GM18505 (cell line): Measurements from ENCODE around the gene IL25.

ENCODE experiments used
- ATAC-seq: cut with Tn5 transposase; IDR thresholded peaks from one replicate; pipeline ENCODE4 v1.9.1; 2021; ENCODE audit not compliant: unreplicated experiment
- POLR2A ChIP-seq: IDR thresholded peaks from 4 replicates; pipeline ENCODE4 v1.6.1; 2011; ENCODE audit warnings: borderline replicate concordance; ENCODE audit not compliant: insufficient read depth, insufficient read length; ENCODE audit errors: extremely low read depth

IL25 gene

DNA sequence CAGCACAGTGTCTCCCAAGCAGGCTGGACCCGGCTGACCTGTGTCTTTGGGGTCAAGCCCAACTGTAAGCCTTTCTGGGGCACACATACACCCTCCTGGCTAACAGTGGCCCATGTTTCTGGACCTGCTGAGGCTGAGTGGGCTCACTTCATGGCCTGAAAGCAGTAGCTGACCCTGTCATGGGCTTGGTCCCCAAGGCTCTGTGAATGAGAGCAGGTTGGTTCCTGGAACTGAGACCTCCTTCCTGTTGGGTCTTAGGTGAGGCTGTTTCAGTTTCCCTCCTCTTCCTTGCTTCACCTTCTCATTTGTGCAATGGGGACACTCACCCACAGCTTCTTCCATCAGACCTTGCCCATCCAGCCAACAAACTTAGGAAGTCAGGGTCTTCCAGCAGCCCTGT, 744 bp upstream of the IL25 start:
- no peak for ATAC-seq
- TF ChIP-seq POLR2A = no peak

GRCh38 chr14:23373041-23373440, 432 bp downstream of the IL25 start:
- no peak for TF ChIP-seq POLR2A
- ATAC-seq = no peak

GRCh38 chr14:23375527-23376251, 3.1 kb downstream of the IL25 start:
- no peak for TF ChIP-seq POLR2A
- no peak for ATAC-seq

- ATAC-seq = no peak
- no peak for TF ChIP-seq POLR2A
These were observed 4.0 kb downstream of the IL25 start, which contains the start of gene CMTM5 for GRCh38 chr14:23376482-23377197. Gene CMTM5, plus strand, starts transcription at chr14:23377046. Its CDS starts 206 bp downstream, at chr14:23377252.

GRCh38 chr14:23377198-23377550, 4.6 kb downstream of the IL25 start:
- TF ChIP-seq POLR2A = no peak
- ATAC-seq = no peak

DNA sequence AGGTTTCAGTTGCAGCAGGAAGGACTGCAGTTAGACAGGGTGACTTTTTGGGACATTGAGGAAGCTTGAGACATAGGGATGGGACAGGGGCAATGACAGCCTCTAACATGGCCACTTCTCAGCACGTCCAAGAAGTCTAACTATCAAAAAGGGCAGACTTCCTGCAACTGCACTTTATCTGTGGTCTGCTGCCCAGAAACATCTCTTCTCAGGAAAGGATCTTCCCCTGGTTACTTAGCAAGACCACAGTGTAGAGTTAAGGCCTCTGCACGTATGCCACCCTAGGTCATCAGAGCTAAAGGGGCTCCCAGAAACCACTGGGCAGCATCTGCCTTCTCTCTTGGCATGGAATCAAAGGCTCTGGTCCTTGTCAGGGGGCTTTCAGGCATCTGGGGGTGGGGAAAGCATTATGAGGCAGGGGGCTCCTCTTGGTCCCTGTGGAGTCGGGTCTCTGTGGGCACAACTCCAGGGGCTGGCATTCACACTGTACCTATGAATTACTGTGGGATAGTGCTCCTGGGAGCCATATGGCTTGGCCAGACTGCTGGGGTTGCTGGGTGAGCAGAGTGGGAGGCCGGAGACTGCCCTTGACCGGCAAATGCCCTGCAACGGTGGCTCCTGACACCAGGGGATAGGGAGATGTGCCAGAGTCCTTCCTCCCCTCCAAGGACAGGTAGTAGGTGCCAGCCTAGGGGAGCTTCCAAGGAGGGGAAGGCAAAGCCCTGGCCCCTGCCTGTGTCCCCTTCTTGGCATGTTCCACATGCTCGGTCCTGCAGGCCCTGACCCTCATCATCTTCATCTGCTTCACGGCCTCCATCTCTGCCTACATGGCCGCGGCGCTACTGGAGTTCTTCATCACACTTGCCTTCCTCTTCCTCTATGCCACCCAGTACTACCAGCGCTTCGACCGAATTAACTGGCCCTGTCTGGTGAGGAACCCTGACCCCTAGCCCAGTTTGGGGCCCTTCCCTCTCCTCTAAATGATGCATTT, 5.3 kb downstream of the IL25 start:
- ATAC-seq = no peak

DNA sequence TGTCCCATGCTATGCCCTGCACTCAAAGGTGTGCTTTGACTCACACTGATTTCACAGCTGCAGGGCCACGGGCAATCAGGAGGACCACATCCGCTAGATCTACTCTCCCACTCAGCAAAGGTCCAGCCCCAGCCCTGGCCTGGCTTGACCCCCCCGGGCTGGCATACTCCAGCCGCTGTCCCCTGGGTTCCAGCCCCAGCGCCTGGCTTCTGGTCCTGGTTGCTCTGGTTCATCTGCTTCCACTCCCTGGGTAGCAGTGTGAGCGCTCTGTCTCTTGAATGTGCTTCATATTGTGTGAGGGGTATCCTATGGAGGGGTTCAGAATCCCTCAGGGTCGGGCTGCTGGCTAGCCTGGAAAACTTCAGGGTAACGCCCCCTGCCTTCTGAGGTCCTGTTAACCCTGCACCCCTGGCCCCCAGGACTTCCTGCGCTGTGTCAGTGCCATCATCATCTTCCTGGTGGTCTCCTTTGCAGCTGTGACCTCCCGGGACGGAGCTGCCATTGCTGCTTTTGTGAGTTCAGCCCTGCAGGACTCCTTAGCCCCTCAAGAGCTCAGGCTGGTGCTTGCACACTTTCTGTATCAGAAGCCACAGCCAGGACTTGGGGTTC, 6.1 kb downstream of the IL25 start:
- no peak for TF ChIP-seq POLR2A

More for the DNA sequence above, 5.3 kb downstream of the IL25 start:
- TF ChIP-seq POLR2A = no peak

DNA sequence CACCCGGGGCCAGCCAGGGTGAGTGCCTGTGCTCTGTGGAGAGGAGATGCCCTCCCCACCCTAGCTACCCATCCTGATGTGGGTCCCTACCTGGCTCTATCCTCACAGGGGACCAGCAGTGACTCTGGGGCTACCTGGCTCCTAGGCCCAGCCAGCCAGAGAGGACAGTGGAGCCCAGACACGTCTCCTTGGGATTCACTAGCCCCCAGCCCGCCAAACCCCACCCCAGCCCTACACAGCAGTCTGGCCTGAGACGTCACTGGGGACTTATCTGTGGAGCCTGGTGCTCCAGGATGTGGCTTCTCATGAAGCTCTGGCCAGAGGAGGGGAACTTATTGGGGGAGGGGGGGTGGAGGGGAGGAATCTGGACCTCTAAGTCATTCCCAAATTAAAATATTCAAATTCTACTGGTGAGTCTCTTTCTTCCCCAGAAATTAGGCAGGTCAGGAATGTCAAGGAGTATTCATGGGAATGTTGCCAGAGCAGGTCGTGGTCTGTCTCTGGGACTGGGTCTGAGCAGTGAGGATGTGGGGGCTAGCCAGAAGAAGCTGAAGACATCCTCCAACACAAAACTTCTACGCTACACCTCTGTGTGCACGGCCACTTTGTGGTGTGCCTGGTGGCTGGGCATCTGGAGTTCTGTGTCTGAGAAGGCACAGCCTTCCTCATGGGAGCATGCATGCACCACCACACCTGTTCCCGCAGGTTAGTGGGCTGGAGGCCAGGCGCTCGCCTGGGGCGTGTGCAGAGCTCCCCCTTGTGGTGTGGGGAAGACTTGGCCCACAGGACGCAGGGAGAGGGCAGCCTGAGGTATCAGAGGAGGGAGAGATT, 7.0 kb downstream of the IL25 start:
- TF ChIP-seq POLR2A = no peak
- no peak for ATAC-seq

More for the DNA sequence above, 6.1 kb downstream of the IL25 start:
- no peak for ATAC-seq

DNA sequence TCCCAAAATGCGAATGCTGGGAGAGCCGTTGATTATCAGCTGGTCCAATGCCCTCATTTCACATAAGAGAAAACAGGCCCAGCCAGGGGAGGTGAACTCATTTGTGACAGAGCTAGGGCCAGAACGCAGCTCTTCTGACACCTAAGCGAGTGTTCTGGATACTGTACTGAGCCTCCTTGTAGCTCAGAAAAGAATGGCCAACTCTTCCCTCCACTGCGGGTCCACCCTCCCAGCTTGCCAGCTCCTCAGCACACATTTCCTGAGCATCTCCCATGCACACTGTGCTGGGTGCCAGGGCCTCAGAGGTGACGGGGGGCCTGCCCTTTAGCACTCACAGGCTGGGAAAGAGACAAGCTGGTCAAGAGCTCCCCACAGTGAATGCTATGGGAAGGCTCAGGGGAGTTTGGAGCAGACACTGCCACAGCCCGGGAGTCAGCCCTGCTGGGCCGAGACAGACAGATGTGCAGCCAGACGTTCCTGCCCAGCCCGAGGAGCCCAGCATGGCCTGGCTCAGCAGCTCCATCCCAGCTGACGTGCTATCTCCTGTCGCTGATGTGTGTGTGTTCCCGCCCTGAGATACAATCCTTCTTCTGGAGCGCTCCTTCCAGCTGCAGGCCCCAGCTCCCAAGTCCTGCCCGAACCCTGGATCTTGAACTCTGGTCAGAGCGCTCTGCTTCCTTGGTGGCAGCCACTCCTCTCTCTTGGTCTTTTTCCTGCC, 7.7 kb downstream of the IL25 start:
- TF ChIP-seq POLR2A = no peak
- no peak for ATAC-seq

DNA sequence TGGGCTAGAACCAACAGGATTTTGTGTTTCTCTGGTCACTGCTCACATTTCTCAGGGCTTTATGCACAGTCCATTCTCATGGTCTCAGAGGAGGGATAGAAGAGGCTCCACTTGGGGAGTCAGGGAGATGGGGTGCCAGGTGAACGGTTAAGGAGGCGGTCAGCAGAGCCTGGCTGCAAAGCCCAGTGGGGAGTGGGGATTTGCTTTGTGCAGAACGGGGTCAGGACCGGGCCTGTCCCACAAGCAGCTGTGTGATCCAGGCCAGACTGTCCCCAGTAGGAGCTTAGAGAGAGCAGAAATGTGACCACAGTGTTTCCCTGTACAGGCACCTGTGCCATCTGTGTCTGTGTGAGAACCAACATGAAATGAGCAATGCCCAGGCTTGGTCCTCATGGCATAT, 8.4 kb downstream of the IL25 start:
- no peak for ATAC-seq
- TF ChIP-seq POLR2A = no peak

- ATAC-seq = no peak
- no peak for TF ChIP-seq POLR2A
These were observed 9.3 kb downstream of the IL25 start for GRCh38 chr14:23381871-23382270.

DNA sequence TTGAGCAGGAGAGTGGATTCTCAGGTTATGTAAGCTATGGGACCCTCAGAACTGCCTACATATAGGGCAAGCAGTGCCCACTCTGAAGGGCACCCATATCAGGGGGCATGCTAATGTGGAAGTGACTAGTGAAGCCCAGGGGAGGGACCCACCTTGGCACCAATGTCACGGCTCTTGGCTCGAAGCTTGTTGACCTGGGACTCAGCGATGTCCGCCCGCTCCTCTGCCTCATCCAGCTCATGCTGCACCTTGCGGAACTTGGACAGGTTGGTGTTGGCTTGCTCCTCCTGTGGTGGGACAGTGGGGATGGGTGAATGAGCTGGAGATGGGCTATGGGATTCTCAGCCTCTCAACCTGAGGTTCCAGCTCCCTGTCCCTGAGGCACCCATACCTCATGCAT, 9.7 kb downstream of the IL25 start:
- TF ChIP-seq POLR2A = no peak

DNA sequence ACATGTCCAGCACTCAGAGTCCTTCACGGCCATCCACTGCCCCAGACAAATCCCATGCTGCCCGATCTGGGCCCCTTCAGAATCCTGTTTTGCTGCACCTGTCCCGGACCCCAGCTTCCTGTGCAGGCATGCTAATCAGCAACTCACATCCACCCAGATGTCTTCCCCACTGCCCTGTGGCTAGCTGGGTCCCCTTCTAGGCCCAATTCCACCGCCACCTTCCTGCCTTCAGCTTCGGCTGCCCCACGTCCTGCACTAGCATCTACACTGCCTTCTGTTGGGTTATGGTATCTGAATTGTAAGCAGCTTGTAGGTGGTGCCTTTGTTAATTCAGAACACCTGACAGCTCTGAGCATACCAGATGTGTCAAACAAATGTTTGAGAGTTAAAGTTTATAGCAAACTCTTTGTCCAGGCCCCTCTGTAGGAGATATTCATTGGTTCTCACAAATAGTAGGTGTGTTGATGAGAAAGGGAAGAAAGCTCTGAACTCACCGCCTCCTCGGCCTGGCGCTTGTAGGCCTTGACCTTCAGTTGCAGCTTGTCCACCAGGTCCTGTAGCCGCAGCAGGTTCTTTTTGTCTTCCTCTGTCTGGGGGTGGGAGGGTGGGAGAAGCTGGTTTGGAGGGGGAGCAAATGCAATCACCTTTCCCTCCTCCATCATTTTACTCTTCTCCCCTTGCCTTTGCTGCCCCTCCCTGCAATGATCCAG, 10.3 kb downstream of the IL25 start:
- no peak for ATAC-seq
- TF ChIP-seq POLR2A = no peak

More for the DNA sequence above, 9.7 kb downstream of the IL25 start:
- ATAC-seq = no peak
